GM18499 (cell line): ENCODE measurements around the gene AJAP1.
"Not testable (repeated sequence)": the region's sequence is repeated elsewhere in the genome, so short reads cannot be mapped to it uniquely, and the experiment has no call there.

Experiments used
- ATAC-seq: cut with Tn5 transposase; IDR thresholded peaks from one replicate; pipeline ENCODE4 v1.9.1; 2021; ENCODE audit warnings: moderate number of reproducible peaks; ENCODE audit not compliant: insufficient read depth, unreplicated experiment

Gene AJAP1

GRCh38 chr1:4653796-4654725 is at the start of gene AJAP1:
Gene AJAP1, plus strand, starts transcription at chr1:4654609. Its CDS starts 817 bp downstream, at chr1:4655426.
- no peak for ATAC-seq

GRCh38 chr1:4605158-4605557 is 49.3 kb upstream of the AJAP1 start:
- no peak for ATAC-seq

- ATAC-seq, result no peak
Measured at GRCh38 chr1:4611563-4612341, 42.7 kb upstream of the AJAP1 start.

DNA sequence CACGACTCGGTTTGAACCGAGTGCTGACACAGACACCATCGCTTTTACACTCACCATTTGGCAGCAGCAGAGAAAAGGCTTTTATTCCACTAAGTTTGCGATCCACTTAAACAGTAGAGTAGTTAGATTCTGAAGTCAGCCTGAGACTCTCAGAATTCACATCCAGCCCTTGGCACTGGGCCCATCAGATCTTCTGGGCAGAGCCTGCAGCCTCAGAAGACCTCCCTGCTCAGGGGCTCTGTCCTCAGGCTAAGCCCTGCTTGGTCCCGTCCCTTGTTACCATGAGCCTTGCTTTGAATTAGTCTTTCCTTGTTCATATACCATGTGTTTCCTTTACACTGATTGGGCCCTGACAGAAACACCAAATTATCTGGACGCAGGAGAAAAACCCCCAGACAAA is 41.4 kb upstream of the AJAP1 start:
- no peak for ATAC-seq

DNA sequence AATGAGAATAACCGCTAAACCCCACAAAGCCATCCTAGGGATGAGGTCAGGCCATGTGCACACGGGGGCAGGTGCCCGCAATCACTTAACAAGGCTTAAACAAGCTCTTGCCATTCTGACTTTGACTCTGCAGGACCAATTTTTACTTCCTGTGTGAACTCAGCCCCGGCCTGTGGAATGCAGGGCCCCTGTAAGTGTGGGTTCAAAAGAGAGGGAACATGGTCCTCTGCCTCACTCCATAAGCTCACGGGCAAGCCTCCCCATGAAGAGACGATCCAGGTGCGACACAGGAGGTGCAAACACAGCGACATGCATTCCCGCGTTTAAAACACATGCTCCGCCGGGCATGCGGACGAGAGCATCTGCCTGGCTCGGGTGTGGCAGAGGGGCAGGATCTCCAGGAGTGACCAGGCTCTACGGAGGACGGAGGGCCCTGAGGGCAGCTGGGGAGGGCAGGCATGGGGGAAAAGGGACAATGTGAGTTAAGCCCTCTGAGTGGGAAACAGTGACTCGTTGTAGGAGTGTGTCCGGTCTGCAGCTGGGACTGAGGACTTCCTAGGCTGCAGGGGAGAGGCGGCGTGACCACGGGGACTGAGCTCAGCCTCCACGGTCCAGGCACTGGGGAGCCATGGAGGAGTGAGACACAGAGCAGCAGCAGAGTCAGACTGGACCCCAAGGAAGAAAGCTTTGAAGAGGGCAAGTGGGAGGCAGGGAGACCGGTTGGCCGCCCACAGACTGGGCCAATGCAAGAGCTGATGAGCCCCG is 40.6 kb upstream of the AJAP1 start:
- ATAC-seq, result no peak

DNA sequence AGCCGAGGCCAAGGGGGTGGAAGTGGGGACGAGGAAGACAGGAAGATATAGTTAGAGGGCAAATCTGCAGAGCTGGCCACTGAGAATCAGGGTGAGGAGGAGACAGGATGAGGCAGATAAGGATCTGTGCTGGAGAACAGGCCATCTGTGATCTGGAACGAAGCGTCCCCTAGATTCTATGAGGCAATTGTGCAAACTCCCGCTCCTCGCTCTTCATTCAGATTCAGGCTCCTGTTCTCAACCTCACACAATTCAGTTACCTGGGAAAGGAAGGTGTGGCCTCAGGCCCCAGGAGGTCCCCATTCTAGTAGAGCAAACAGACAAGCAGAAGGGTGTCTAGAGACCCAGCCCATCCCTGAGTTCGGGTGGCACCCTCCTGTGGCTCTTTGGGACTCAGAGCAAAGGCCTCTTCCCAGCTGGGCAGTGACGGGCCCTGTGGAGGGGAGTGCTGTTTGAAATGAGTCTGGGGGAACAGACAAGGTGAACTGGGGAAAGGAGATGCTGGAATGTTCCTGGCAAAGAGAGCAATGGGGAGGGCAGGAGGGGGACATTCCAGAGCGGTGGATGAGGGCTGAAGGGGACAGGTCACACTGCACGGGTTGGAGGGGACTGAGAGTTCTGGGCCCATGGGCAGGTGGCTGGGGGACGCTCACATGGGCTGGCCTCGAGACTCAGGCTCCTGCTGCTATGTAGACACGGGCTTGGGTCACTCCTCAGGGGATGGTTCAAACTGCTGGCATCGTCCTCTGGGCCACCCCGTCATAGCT is 39.9 kb upstream of the AJAP1 start:
- no peak for ATAC-seq

DNA sequence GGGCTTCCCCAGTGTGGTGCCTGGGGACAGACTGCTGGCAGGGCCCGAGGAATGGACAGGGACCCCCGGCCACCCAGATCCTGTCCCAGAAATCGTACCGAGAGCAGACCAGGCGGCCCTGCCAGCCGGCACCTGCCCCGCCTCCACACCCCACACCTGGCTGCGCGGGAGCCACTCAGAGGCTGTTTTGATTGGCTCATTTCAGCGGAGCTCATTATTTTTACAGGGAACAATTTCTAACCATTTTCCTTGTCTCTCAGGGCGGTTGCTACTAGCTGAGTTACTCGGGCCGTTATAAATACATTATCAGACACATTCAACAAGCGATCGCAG is 39.3 kb upstream of the AJAP1 start:
- no peak for ATAC-seq

DNA sequence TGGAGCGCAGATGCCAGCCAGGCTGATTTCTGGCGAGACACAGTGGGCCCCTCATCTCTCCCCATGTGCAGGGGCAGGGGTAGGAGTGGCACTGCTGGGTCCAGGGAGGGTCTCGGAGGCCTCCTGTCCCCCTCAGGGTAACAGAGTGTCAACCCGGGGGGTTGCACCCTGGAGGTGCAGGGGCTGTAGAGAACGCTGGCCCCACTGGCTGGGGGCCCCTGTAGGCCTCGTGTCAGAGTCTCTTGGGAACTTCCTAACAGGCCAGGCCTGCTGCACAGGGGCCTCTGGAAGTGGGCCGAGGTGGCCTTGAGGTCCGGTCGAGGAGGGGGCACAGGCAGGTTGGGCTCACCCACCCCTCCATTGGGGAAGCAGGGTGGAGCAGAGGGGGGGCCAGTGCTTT is 38.9 kb upstream of the AJAP1 start:
- no peak for ATAC-seq

DNA sequence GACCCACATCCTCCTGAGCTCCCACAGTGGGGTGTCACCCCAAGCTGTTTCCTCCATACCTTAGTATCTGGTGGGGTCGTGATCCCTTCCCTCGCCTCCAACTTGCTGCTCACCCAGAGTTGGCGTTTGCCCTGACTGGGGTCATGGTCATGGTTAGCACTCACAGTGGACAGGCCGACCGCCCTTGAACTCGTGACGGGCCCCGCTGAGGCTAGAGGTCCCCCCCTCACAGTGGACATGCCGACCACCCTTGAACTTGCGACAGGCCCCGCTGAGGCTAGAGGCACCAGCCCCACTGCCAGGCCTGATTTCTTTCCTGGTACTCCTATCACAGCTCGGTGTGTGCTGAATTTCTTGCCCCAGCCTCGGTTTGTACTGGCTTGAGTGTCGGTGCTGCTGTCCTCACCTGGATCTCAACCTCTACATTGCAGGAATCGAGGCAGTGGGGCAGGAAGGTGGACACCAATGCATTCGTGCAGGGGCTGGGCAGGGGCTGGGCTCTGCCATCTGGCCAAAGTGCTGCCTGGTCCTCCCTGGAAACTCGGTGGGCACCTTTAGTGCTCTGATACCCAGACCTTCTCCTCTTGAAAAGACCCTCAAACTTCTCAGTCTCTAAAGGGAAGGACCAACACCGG is 37.5 kb upstream of the AJAP1 start:
- no peak for ATAC-seq

DNA sequence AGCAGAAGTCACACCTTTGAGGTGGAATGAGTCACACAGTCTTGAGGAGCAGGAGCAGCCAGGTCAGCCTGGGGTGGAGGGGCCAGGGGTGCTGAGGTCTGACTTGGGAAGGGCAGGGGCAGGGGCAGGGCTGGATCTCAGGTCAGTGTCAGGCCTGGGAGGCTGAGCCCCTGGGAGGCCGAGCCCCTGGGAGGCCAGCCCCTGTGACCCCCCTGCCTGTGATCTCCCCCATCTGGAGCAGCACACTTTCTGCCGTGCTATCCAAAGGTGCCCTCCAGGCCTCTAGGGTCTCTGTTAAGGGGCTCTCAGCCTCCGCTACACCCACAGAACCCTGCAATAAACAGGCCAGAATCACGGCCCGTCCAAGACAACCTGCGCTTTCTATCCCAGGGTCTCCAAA is 36.9 kb upstream of the AJAP1 start:
- no peak for ATAC-seq

DNA sequence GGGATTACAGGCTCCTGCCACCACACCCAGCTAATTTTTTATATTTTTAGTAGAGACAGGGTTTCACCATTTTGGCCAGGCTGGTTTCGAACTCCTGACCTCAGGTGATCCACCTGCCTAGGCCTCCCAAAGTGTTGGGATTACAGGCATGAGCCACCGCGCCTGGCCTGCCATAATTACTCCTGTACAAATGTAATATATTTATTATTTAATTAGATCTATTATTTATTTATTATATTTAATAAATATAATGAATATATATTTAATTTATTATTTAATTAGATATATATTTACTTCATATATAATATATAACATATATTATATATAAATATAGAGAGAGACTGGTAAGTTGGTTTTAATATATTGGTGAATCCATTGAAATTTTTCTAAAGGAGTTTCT is 35.6 kb upstream of the AJAP1 start:
- ATAC-seq, result not testable (repeated sequence)

DNA sequence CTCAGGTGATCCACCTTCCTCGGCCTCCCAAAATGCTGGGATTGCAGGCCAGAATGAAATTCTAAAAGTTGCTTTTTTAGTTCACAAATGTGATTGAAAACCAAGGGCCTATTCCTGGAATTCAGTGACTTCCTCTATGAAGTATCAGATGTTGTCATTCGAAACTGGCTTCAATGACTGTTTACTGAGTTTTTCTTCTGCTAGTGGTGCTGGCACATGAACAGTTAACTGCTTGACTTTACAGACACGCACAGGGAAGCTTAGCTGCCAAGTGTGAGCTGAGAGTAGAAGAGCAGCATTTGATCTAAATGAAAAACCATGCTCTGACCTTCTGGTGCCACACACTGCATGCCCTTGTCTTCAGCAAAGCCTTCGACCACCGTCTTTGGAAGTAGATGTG is 32.8 kb upstream of the AJAP1 start:
- no peak for ATAC-seq

- no peak for ATAC-seq
Measured at GRCh38 chr1:4622821-4623220, 31.6 kb upstream of the AJAP1 start.

- ATAC-seq, result no peak
Measured at GRCh38 chr1:4624141-4624715, 30.2 kb upstream of the AJAP1 start.

- ATAC-seq, result no peak
Measured at GRCh38 chr1:4624801-4625200, 29.6 kb upstream of the AJAP1 start.

DNA sequence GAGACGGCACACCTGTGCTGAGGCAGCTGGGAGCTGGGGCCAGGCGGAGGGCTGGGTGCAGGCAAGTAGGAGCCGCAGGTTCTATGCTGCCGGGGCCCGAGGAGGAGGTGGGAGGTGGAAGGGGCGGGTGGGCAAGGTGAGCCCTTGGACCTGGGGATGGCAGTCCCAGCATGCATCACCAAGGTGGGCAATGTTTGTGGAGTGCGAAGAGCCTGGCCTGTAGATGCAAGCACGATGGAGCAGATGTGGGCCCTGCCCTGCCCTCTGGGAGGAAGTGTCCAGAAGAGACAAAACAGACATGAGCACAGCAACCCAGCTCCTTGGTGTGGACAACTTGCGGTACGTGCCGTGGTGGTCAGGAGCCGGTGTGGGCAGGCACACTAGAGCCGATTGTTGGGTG is 28.3 kb upstream of the AJAP1 start:
- no peak for ATAC-seq

- ATAC-seq, result no peak
Measured at GRCh38 chr1:4626560-4627319, 27.7 kb upstream of the AJAP1 start.

- no peak for ATAC-seq
Measured at GRCh38 chr1:4627353-4627752, 27.1 kb upstream of the AJAP1 start.

DNA sequence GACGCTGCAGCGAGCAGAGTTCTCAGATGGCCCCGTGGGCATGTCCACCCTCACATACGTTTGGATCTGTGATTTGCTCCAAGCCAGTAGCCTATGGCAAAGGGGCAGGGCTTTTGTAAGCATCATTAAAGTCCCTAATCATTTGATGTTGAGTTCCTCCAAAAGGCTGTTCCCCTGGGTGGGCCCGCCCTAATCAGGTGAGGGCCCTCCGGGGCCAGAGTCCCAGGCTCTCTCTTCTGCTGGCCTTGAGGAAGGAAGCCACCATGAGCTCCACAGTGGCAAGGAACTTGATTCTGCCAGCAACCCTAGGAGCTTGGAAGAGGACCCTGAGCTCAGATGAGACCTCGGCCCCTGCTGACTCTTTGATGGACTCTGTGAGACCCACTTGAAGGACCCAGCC is 25.4 kb upstream of the AJAP1 start:
- no peak for ATAC-seq
